HG03135 (cell line): ENCODE results near the gene DYRK1B.
A peak's percentile ranks its signal among the peaks of the same experiment; 100 is the strongest.
"Not testable (repeated sequence)": the region's sequence is repeated elsewhere in the genome, so short reads cannot be mapped to it uniquely, and the experiment has no call there.

Source experiments
- ATAC-seq: cut with Tn5 transposase; IDR thresholded peaks from one replicate; pipeline ENCODE4 v1.9.1; 2021; ENCODE audit warnings: mild to moderate bottlenecking, moderate library complexity; ENCODE audit not compliant: unreplicated experiment

Gene DYRK1B

DNA sequence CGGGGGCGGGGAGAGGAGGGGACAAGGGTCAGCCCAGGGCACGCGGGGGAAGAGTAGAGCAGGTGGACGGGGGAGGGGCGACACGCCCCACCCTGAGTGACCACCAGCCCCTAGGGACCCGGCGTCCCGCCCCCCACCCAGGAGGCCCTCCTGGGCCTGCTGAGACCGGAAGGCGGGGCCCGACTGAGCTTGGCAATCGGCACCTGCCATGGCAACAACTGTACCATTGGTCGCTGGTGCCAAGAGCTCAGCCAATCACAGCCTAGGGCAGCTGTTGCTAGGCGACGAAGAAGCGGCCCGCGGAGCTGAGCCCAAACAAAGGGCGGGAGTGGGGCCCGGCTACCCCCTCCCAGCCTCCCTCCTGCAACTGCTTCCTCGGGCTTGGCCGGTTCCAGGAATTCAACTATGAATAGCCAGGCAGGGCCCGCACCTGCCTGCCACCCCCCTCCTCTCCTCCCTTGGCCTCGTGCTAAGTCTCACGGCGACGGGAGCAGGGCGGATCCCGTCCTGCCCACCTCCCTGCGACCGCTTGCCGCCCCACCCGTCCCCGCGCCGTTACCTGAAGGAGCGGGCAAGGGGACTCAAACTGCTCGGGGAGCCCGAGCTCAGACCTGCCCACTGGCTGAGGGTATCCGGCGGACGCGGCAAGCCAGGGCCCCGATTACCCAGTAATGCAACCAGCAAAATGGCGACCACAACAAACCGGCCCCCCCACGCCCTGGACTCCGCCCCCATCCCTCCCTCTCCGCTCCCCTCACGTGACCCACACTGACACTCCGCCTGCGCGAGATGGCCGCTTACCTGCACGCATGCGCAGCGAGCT is at the start of gene DYRK1B:
Gene DYRK1B (minus strand): TSS at position 699 of the 823 bp plus-strand sequence. CDS start 2,295 bp downstream, outside the sequence.
- ATAC-seq: peak; percentile 85

DNA sequence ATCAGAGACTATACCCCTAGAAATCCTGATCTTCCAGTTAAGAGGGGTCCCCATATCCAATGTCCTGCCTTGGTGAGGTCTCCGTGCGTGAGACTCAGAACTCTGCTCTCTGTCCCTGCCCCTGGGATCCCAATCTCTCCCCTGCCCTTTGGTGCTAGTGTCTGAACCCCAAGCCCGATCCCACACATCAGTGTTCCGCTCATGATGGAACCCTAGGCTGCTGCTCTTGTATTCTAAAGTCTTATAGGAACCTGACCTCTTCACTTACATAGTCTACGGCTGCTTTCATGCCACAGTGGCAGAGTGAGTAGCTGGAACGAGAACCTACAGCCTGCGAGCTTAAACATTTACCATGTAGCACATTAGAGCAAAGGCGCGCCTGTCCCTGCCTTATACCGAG is 48.7 kb upstream of the DYRK1B start:
- not testable (repeated sequence) for ATAC-seq

DNA sequence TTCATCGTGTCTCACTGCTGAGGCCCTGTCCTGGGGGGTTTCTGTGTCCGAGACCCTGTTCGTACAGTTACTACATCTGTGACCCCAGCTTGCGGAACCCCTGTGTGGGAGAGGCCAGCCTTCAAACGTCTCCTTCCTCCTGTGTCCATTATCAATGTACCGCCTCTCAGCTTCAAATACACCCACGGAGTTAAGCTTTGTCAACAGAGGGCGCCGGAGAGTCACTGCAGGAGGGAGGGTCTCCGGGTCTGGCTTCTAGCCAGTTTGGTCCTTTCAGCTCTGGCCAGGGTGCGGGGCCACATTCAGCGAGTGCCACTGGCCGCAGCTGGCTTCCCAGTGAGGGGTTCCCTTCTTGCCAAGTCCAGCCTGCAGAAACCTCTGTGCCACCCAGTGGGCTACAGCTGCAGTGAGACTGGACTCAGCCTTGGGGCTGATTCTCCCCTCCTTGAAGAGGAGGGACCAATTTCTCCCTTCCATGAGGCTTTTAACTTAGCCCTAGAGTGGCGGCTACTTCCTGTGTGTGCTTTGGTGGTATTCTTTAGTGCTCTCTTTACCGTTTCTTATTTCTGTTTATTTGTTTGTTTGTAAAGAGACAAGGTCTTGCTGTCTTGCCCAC is 47.6 kb upstream of the DYRK1B start:
- ATAC-seq: not testable (repeated sequence)

DNA sequence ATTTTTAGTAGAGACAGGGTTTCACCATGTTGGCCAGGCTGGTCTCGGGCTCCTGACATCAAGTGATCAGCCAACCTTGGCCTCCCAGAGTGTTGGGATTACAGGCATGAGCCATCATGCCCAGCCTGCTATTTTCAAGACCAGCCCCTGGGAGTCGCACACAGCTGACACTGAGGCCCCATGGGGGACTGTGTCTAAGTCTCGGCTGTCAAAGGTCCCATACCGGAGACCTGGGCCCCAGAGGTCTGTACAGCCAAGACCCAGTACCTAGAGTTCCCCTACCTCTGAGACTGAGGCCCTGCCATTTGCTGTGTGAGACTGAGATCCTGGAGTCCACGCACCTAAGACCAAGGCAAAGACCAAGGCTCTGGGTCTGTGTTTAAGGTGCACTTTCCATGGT is 46.3 kb upstream of the DYRK1B start:
- ATAC-seq: not testable (repeated sequence)

DNA sequence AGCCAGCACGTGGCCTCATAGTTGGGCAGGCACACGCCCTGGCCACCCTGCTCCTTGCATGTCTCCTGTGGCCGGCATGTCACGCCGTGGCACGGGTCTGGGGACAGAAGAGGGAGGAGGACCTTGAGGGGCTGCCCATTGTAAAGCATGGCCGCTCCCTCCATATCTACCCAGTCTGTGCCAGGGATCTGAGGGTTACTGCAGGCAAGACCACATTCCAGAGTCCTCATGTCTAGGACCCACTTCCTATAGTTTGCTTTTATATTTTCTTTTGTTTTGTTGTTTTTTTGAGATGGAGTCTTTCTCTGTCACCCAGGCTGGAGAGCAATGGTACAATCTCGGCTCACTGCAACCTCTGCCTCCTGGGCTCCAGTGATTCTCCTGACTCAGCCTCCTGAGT is 45.8 kb upstream of the DYRK1B start:
- ATAC-seq: not testable (repeated sequence)

DNA sequence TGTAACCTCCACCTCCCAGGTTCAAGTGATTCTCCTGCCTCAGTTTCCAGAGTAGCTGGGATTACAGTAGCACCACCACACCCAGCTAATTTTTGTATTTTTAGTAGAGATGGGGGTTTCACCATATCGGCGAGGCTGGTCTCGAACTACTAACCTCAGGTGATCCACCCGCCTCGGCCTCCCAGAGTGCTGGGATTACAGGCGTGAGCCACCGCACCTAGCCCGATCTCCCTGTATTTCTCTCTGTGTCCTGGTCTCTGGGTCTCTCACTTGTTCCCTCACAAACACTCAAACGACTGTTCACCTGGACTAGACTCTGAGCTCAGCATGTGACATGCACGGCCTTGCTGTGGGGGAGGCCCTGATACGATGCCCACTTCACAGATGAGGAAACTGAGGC is 44.9 kb upstream of the DYRK1B start:
- ATAC-seq: not testable (repeated sequence)

DNA sequence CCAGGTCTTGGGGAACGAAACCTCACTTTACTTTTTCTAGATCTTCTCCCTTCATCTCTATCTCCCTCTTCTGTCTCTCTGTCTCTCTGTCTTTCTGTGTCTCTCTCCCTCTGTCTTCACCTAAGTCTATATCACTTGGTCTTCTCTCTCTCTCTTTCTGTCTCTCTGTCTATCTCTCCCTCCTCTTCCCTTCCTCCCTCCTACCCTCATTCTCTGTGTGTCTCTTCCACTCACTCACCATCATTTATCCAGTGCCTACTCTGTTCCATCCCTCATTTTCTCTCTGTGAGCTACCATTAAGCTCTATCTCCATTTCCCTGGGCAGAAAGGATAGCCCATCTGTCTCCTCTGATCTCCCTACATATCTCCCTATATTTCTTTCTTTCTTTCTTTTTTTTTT is 44.4 kb upstream of the DYRK1B start:
- ATAC-seq: no peak

DNA sequence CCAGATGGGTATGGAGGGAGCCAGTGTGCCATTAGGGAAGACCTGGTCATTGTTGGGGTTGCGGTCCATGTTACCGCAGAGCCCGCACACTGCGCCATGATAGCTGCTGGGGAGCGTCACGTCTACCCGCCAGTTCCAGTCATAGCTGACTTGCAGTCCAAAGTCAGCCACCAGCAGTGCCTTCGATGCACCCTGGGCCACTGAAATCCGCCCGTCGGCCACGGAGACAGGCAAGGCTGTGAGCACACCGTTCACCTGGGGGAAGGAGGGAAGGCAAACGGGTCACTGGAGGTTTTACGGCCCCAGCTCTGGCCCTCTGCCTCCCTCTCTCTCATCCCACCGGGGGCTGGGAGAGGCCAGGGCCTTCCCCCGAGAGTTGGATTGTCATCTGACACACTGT is 44.0 kb upstream of the DYRK1B start:
- not testable (repeated sequence) for ATAC-seq

DNA sequence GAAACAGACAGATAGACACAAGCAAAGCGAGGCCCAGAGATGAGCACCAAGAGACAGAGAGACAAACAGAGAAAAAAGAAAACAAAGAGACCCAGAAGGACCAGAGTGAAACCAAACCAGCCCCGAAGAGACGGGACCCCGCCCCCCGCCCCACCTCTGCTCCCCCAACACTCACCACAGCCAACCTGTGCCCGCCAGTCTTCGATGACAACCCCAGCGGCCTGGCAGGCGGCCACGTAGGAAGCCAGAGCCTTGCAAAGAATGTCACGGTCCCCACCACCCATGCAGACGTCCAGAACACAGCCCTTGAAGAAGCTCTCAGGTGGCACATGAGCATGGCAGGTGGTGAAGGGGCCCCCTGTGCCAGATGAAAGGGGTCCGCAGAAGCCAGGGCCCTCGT is 43.5 kb upstream of the DYRK1B start:
- ATAC-seq: not testable (repeated sequence)

DNA sequence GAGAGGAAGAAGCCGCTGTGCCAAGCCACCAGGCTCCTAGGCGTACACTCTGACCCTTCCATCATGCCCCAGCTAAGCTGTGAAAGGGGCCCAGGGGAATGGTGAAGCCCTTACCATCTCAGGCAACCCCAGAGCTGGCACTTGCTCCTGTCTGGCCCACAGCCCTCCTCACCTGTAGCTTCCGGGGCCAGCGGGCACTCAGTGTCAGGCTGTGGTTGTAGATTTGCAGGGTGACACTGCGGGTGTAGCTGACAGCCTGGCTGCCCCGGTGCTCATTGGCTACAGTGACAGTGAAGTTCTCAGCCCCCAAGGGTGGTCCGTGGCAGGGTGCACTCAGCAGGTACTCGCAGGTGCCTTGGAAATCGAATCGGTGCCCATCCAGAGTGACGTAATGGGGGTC is 42.5 kb upstream of the DYRK1B start:
- ATAC-seq: not testable (repeated sequence)

DNA sequence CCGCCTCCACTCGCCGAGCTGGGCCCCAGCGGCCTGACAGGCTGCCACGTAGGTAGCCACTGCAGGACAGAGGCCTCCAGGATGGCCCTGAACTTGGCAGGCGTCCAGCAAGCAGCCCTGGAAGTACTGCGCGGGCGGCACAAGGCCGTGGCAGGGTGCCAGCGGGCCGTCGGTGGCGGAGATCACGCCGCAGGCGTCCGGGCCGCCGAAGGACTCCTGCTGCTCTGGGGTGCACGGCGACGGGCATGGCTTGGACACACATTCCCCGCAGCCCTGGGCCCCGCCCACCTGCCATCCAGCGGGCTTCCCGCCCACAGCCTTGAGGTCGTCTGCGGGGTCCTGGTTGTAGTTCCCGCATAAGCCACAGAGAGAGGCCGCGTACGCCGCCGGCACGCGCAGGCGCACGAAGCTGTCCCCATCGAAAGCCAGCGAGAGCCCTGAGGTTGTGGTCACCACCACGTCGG is 41.5 kb upstream of the DYRK1B start:
- not testable (repeated sequence) for ATAC-seq

DNA sequence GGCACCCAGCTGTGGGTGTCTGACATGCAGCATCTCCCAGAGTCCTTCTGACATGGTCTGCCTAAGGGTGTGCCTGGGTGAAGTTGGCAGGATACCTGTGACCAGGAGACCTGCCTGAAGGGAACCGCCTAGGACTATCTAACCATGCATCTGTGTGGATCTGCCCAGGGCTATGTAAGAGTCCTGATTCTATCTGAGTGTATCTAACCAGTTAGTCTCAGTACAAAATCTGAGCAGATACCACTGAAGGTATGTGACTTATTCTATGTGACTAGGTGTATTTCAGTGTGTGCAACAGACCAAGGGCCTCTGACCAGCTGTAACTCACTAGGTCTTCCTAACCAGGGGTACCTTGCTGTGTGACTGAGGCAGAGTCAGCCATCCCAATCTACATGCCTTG is 40.4 kb upstream of the DYRK1B start:
- no peak for ATAC-seq

DNA sequence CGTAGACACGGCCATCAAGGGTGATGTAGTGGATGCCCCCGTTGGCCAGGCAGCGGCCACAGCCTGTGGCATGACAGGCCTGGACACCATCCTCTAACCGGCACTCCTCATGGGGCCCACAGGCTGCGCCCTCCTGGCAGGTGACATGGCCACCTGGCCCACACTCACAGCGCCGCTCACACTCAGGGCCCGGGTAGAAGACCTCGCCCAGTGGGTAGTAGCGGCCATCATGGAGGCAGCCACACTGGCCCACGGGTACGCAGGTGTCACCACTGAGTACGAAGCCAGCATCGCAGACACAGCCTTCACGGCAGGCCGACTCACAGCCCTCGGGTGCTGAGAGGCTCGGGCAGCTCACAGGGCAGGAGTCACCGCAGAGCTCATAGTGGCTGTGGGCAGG is 39.4 kb upstream of the DYRK1B start:
- ATAC-seq: no peak

DNA sequence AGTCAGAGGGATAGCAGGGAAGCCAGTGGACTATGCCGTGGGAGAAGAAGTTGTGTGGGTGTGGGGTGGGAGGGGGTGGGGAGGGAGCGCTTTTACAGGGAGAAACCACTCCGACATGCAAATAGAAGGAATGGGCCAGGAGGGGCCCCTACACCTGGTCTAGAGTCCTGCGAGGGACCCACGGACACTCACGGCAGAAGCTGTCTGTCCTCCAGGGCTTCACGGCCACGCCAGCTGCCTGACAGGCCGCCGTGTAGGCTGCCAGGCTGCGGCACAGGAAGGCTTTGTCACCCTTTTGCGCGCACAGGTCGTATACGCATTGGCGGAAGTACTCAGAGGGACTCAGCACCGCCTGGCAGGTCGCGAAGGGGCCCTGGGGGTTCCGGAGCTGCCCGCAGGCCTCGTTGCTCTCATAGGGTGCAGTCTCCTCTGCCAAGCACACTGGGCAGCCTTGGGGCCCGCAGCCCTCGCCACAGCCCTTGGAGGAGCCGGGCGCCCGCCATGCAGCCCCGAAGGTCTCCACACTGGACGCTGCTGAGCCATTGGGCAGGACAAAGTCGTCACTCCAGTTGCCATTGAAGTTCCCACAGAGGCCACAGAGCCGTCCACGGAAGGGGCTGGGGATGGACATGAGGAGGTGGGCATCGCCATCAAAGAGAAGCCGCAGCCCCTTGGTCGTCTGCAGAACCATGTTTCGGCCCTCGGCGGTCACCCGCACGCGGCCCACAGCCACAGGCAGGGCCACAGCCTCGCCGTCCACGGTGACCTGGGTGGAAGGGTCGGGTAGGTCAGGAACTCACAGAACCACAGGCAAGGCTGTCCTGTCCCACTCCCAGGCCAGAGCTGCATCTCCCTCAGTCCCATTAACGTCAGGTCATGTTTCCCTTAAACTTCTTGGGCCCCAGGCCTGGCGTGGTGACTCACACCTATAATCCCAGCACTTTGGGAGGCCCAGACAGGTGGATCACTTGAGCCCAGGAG is 38.2 kb upstream of the DYRK1B start:
- ATAC-seq: no peak

DNA sequence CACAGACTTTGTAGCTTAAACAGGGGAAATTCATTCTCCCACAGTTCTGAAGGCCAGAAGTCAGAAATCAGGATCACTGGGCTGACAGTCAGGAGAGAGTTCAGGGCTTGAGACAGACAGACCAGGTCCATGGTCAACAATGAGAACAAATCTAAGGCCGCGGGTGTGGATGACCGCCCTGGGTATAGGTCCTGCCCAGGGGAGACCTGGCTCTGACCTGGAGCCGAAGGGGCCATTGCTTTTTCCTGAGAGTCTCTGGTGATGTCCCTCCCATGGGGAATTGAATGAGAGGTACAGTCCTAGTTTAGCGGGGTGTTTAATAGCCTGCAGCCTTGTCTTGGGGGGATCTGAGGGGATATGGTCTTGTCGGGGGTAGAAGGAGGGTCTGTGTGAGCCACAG is 37.4 kb upstream of the DYRK1B start:
- no peak for ATAC-seq

DNA sequence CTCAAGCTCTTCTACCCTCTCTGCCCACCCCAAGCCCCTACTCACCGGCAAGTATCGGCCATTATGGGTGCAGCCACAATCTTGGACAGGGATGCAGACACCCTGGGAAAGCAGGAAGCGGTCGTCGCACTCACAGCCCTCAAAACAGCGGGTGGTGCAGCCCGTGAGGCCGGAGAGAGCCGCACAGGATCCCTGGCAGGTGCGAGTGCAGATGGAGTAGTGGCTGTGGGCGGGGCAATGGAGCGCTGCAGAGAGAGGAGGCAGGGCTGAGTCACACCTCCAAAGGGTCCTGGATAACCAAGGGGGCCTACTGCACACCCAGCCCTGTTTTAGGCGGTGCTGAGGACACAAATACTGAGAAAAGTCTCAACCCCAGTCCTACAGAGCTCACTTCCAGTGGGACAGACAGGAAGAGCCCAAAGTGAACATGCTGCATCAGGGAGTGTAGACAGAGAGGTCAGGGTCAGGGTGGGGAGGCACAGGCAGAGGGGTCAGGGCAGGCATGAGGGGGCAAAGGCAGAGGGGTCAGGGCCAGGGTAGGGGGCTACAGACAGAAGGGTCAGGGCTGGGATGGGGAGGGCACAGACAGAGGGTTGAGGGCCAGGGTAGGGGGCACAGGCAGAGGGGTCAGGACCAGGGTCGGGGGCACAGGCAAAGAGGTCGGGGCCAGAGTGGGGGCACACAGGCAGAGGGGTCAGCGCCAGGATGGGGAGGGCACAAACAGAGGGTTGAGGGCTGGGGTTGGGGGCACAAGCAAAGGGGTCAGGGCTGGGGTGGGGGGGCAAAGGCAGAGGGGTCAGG is 36.4 kb upstream of the DYRK1B start:
- no peak for ATAC-seq

DNA sequence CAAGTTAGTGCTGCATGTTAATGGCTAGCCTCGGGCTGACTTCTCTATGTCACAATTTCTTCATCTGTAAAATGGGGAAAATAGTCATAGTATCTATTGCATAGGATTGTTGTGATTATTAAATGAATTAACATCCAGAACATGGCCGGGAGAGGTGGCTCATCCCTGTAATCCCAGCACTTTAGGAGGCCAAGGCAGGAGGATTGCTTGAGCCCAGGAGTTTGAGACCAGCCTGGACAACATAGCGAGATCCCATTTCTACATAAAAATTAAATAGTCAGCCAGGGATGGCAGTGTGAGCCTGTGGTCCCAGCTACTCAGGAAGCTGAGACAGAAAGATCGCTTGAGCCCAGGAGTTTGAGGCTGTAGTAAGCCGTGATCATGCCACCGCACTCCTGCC is 34.0 kb upstream of the DYRK1B start:
- no peak for ATAC-seq

DNA sequence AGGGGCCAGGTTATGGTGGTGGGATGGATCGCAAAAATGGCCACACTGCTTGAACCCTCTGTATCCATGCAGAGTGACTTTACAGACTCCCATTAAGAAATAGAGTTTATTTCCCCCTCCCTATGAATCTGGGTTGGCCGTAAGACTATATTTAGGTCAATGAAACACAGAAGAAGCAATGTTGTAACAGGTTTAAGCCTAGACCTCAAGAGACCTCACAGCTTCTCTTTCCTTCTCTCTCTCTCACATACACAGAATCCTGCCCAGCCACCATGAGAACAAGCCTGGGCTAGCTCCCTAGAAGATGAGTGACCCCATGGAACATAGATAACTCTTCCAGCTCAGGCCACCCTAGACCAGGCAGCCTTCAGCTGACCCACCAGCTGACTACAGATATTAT is 33.2 kb upstream of the DYRK1B start:
- ATAC-seq: no peak

DNA sequence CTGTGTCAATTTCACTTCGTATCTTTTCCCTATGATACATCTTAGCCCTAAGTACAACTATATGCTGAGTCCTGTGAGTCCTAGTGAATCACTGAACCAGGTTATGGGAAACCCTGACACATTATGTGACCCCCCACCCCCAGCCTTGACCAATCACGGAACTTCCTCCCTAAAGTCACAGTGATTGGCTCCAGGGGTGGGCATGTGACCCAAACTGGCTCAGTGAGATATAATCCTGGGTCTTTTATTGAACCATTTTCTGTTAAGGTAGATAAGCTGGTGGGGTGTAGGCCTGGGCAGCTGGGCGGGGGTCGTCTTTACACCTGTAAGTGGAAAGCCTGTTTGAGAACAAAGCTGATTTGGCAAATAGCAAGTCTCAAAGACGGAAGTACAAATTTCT is 32.0 kb upstream of the DYRK1B start:
- ATAC-seq: no peak

DNA sequence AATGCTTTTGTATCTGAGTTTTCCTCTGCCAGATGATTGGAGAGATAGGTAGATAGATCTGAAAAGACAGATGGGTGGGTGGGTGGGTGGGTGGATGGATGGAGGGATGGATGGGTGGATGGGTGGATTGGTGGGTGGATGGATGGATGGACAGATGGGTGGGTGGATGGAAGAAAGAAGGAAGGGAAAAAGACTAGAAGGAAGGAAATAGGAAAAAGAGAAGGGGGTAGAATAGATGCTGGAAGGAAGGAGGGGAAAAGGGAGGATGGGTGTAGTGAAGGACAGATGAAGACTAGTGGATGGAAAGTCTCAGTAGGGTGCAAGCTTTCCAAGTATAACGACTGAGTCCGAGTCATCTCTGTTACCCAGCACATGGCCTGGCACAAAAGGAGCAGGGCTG is 31.2 kb upstream of the DYRK1B start:
- no peak for ATAC-seq
